LNCaP clone FGC (cell line): ENCODE measurements around the gene PHLDA3.

ENCODE experiments used
- DNase-seq: peaks from one replicate; pipeline ENCODE4 v3.0.0-alpha.2; 2011; ENCODE audit warnings: low read depth
- H3K4me3 ChIP-seq: 2 replicates; pipeline ENCODE4 v1.5.1; 2011; ENCODE audit warnings: mild to moderate bottlenecking, low read depth, low read length, control low read depth
- CTCF ChIP-seq: IDR thresholded peaks from 2 replicates; pipeline ENCODE4 v1.5.1; 2012; ENCODE audit warnings: mild to moderate bottlenecking; ENCODE audit not compliant: control insufficient read depth, insufficient read depth; ENCODE audit errors: extremely low read depth

PHLDA3 gene

GRCh38 chr1:201514466-201514865 is 45.5 kb upstream of the PHLDA3 start:
- no peak for DNase-seq
- H3K4me3 ChIP-seq = no peak overlapping the region
- no peak for TF ChIP-seq CTCF

GRCh38 chr1:201513498-201514243 is 44.7 kb upstream of the PHLDA3 start:
- no peak overlapping the region for H3K4me3 ChIP-seq
- DNase-seq = no peak
- TF ChIP-seq CTCF = no peak

- DNase-seq = peak; percentile 94
- TF ChIP-seq CTCF = no peak
Measured at GRCh38 chr1:201511941-201512539, 43.1 kb upstream of the PHLDA3 start.

GRCh38 chr1:201511396-201511940 is 42.5 kb upstream of the PHLDA3 start:
- TF ChIP-seq CTCF = no peak
- no peak for DNase-seq
- H3K4me3 ChIP-seq = peak overlapping the region; percentile 34

More at GRCh38 chr1:201511941-201512539, 43.1 kb upstream of the PHLDA3 start:
- H3K4me3 ChIP-seq = peak overlapping the region; percentile 34

GRCh38 chr1:201510734-201511133 is 41.7 kb upstream of the PHLDA3 start:
- TF ChIP-seq CTCF = no peak
- DNase-seq = no peak
- H3K4me3 ChIP-seq = no peak overlapping the region

- no peak overlapping the region for H3K4me3 ChIP-seq
- TF ChIP-seq CTCF = no peak
- no peak for DNase-seq
Measured at GRCh38 chr1:201509601-201510374, 40.8 kb upstream of the PHLDA3 start.
